ENCODE measurements around the gene CRHR1.

The CRHR1 gene

GRCh38 chr17:45870342-45870974 is 86.3 kb downstream of the CRHR1 start:
- FAIRE-seq: no peak

GRCh38 chr17:45871718-45872117 is 87.6 kb downstream of the CRHR1 start:
- no peak for FAIRE-seq

GRCh38 chr17:45873728-45874127 is 89.6 kb downstream of the CRHR1 start:
- FAIRE-seq: no peak

- FAIRE-seq: no peak
These were observed 90.0 kb downstream of the CRHR1 start for GRCh38 chr17:45874151-45874550.

- no peak for FAIRE-seq
These were observed 92.4 kb downstream of the CRHR1 start for GRCh38 chr17:45876539-45876938.

GRCh38 chr17:45877467-45877866 is 93.3 kb downstream of the CRHR1 start:
- no peak for FAIRE-seq

- FAIRE-seq: no peak
These were observed 98.9 kb downstream of the CRHR1 start for GRCh38 chr17:45883063-45883462.

Measured in TTC549 (cell line).